ENCODE measurements around the gene NCOA6.

GRCh38 chr20:34683667-34684066, 141.8 kb downstream of the NCOA6 start:
- TF ChIP-seq POLR2A (IDR thresholded peaks at IDR 0.05) (no peak), CTCF (IDR thresholded peaks at IDR 0.05) (no peak), EP300 (IDR thresholded peaks at IDR 0.05) (no peak)

Measured in tibial nerve (tissue), 4 donors.